ENCODE data around the gene HES6.

- TF ChIP-seq ZNF366 (tag by site-specific recombination; conservative IDR thresholded peaks at IDR 0.05), result no peak
- TF ChIP-seq ZNF211 (tag by site-specific recombination; IDR thresholded peaks at IDR 0.05; ENCODE audit: low read depth), result no peak
- no peak for TF ChIP-seq ZNF639 (tag by site-specific recombination; IDR thresholded peaks at IDR 0.05)
- TF ChIP-seq CTCF (tag by site-specific recombination; IDR thresholded peaks at IDR 0.05), result no peak
- no peak for TF ChIP-seq KLF16 (tag by site-specific recombination; IDR thresholded peaks at IDR 0.05)
- TF ChIP-seq, protein P1, sequence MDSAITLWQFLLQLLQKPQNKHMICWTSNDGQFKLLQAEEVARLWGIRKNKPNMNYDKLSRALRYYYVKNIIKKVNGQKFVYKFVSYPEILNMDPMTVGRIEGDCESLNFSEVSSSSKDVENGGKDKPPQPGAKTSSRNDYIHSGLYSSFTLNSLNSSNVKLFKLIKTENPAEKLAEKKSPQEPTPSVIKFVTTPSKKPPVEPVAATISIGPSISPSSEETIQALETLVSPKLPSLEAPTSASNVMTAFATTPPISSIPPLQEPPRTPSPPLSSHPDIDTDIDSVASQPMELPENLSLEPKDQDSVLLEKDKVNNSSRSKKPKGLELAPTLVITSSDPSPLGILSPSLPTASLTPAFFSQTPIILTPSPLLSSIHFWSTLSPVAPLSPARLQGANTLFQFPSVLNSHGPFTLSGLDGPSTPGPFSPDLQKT (IDR thresholded peaks at IDR 0.05; ENCODE audit: borderline replicate concordance, low read depth, low read length), result no peak
- no peak for TF ChIP-seq ZSCAN4 (tag by site-specific recombination; IDR thresholded peaks at IDR 0.05)
- TF ChIP-seq KLF10 (tag by site-specific recombination; IDR thresholded peaks at IDR 0.05), result no peak
- TF ChIP-seq ZNF596 (tag by site-specific recombination; IDR thresholded peaks at IDR 0.05), result no peak
- TF ChIP-seq, protein P2, sequence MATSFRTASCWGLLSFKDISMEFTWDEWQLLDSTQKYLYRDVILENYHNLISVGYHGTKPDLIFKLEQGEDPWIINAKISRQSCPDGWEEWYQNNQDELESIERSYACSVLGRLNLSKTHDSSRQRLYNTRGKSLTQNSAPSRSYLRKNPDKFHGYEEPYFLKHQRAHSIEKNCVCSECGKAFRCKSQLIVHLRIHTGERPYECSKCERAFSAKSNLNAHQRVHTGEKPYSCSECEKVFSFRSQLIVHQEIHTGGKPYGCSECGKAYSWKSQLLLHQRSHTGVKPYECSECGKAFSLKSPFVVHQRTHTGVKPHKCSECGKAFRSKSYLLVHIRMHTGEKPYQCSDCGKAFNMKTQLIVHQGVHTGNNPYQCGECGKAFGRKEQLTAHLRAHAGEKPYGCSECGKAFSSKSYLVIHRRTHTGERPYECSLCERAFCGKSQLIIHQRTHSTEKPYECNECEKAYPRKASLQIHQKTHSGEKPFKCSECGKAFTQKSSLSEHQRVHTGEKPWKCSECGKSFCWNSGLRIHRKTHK (tag by site-specific recombination; IDR thresholded peaks at IDR 0.05), result no peak
- no peak for TF ChIP-seq ZBTB8A (tag by site-specific recombination; IDR thresholded peaks at IDR 0.05)
- TF ChIP-seq ZNF530 (tag by site-specific recombination; IDR thresholded peaks at IDR 0.05; ENCODE audit: low read depth), result no peak
- no peak for TF ChIP-seq ZNF174 (tag by site-specific recombination; IDR thresholded peaks at IDR 0.05)
Observed at GRCh38 chr2:238282861-238283738, 43.3 kb upstream of the HES6 start.
